Retinal pigment epithelial cell (primary cell): ENCODE measurements around the gene ZNF780A.
"Not testable (repeated sequence)": the region's sequence is repeated elsewhere in the genome, so short reads cannot be mapped to it uniquely, and the experiment has no call there.

Experiments
- DNase-seq: peaks from one replicate; pipeline ENCODE4 v3.0.0-alpha.2; 2010; ENCODE audit warnings: low read depth
- H3K4me3 ChIP-seq: 2 replicates; pipeline ENCODE4 v1.5.1; 2011; ENCODE audit warnings: mild to moderate bottlenecking, low read length, control low read depth, moderate library complexity
- CTCF ChIP-seq: conservative IDR thresholded peaks from 2 replicates; pipeline ENCODE4 v1.5.1; 2011; ENCODE audit warnings: low read depth, low read length, control low read depth, inconsistent platforms

The ZNF780A gene

GRCh38 chr19:40055832-40056504 lies 34.8 kb downstream of the ZNF780A start, which contains the start of gene ZNF780B:
ZNF780B (minus strand) TSS chr19:40056231; CDS start chr19:40050332, 5,899 bp downstream.
- H3K4me3 ChIP-seq = peak within 1 kb of the TSS; percentile 86
- no peak for TF ChIP-seq CTCF
- no peak for DNase-seq

- TF ChIP-seq CTCF = no peak
- DNase-seq = no peak
- H3K4me3 ChIP-seq = peak overlapping the region; percentile 86
Measured at GRCh38 chr19:40055049-40055448, 35.7 kb downstream of the ZNF780A start.

- DNase-seq = no peak
- H3K4me3 ChIP-seq = no peak overlapping the region
- no peak for TF ChIP-seq CTCF
Measured at GRCh38 chr19:40054632-40055031, 36.1 kb downstream of the ZNF780A start.

GRCh38 chr19:40053491-40053890 lies 37.3 kb downstream of the ZNF780A start:
- DNase-seq = no peak
- H3K4me3 ChIP-seq = no peak overlapping the region
- no peak for TF ChIP-seq CTCF

- H3K4me3 ChIP-seq, DNase-seq: not testable (repeated sequence)
Measured at GRCh38 chr19:40041718-40042117, 49.0 kb downstream of the ZNF780A start.

GRCh38 chr19:40038047-40038446 lies 52.7 kb downstream of the ZNF780A start:
- not testable (repeated sequence) for DNase-seq

GRCh38 chr19:40035996-40036395 lies 54.7 kb downstream of the ZNF780A start:
- no peak for DNase-seq
- TF ChIP-seq CTCF = no peak
- H3K4me3 ChIP-seq = no peak overlapping the region

More at GRCh38 chr19:40038047-40038446, 52.7 kb downstream of the ZNF780A start:
- not testable (repeated sequence) for H3K4me3 ChIP-seq

GRCh38 chr19:40033989-40034560 lies 56.7 kb downstream of the ZNF780A start:
- no peak for TF ChIP-seq CTCF
- DNase-seq = no peak
- H3K4me3 ChIP-seq = no peak overlapping the region
